ENCODE data around the gene ATP6V0E2. TPM values are rescaled to one million over a fixed set of nuclear protein-coding genes. Genes with fewer than 3 reads are reported as not detected.

ATP6V0E2 gene
- total RNA-seq, 4 donors from 2014 or later: 9.3 to 33.6 (median 20.6) TPM

- intact Hi-C loops (cut with DNase I; ENCODE audit: low total_unique reads): no loop called here
Observed at GRCh38 chr7:149866779-149867447, 6.9 kb upstream of the ATP6V0E2 start.

DNA sequence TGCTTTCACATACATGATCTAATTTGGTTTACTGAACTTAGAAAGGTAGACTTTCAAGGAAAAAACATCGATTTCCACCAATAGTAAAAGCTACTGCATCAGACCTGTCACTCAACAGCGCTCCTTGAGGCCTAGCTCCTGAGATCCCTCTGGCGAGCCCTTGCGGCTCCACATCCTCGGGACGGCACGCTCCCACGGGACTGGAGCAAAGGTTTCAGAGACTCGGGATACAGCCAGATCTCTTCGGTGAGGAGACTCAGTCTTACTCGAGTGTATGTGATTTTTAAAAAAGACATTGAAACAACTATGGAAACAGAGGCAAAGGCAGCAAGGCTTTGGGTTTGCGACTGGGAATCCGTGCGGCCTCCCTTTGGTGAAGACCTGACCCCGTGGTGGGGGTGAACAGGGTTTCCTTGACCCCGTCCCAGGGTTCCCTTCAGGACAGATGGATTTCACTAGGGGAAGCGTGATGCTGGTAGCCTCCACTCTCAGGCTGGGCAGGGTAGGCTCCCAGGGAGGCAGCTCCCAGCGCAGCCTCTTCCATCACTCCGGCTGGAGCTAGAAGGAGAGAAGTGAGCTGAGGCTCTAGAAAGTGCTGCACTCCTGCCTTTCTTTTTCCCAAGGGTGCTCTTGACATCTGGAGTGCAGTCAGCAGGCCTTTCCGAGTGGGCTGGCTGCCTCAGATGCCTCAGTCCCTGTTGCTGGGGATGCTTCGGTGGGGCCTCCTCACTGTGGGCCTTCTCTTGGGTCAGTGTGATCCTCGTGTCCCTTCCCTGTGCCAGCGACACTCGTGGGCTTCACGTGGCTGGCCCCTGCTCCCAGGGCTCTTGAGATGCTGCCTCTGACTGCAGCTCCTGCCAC, 5.8 kb upstream of the ATP6V0E2 start:
- H3K4me3 ChIP-seq (ENCODE audit: low read depth, poor library complexity, severe bottlenecking): no peak overlapping the region
- DNase-seq (ENCODE audit: low spot score in 2 of 2): peak in 1 of 2 donors; percentile 54
- intact Hi-C loops (cut with DNase I; ENCODE audit: low total_unique reads): loop anchor here (2.0 kb wide), 1 partner anchor 57 kb away; no protein-coding TSS in a partner anchor
- WGBS, 2 donors: 86 to 92% methylated on average over 25 of the region's 25 CpGs
- TF ChIP-seq CTCF (IDR thresholded peaks at IDR 0.05): no peak
- no peak for TF ChIP-seq POLR2A (IDR thresholded peaks at IDR 0.05)

More at GRCh38 chr7:149866779-149867447, 6.9 kb upstream of the ATP6V0E2 start:
- WGBS, 2 donors: 53 to 60% methylated on average over 11 of the region's 11 CpGs
- peak in 1 of 2 donors; percentile 81 for DNase-seq (ENCODE audit: low spot score in 2 of 2)
- TF ChIP-seq CTCF (IDR thresholded peaks at IDR 0.05) (no peak), POLR2A (IDR thresholded peaks at IDR 0.05) (no peak)
- no peak overlapping the region for H3K4me3 ChIP-seq (ENCODE audit: low read depth, poor library complexity, severe bottlenecking)

- intact Hi-C loops (cut with DNase I; ENCODE audit: low total_unique reads): loop anchor here (2.0 kb wide), 1 partner anchor 58 kb away; no protein-coding TSS in a partner anchor
- no peak overlapping the region for H3K4me3 ChIP-seq (ENCODE audit: low read depth, poor library complexity, severe bottlenecking)
- no peak for TF ChIP-seq CTCF (IDR thresholded peaks at IDR 0.05)
- TF ChIP-seq POLR2A (IDR thresholded peaks at IDR 0.05): no peak
- 61 to 64% methylated on average over 4 of the region's 7 CpGs for WGBS, 2 donors
- DNase-seq (ENCODE audit: low spot score in 2 of 2): peak in 1 of 2 donors; percentile 76
Observed at GRCh38 chr7:149868623-149869290, 5.0 kb upstream of the ATP6V0E2 start.

DNA sequence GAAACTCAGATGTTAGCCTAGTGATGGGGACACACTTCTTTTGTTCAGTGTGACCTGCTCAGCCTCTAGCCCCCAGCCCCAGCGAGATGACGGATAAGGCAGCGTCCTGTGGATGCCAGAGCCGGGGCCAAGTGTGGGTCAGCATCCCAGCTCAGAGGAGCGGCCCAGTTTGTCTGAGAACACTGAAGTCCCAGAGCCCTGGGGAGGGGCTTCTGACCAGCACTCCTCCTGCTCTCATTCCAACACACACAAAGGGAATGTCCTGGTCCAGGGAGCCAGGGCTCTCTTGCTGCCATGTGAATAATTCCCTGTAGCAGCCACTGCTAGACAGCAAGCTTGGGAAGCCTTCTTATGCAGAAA, 4.5 kb upstream of the ATP6V0E2 start:
- 90 to 93% methylated on average over 5 of the region's 5 CpGs for WGBS, 2 donors
- H3K4me3 ChIP-seq (ENCODE audit: low read depth, poor library complexity, severe bottlenecking): no peak overlapping the region
- no peak for TF ChIP-seq POLR2A (IDR thresholded peaks at IDR 0.05)
- no peak for TF ChIP-seq CTCF (IDR thresholded peaks at IDR 0.05)
- peak in 1 of 2 donors; percentile 42 for DNase-seq (ENCODE audit: low spot score in 2 of 2)
- intact Hi-C loops (cut with DNase I; ENCODE audit: low total_unique reads): loop anchor here (2.0 kb wide), 1 partner anchor 58 kb away; no protein-coding TSS in a partner anchor

- TF ChIP-seq POLR2A (IDR thresholded peaks at IDR 0.05): no peak
- TF ChIP-seq CTCF (IDR thresholded peaks at IDR 0.05): no peak
- no peak overlapping the region for H3K4me3 ChIP-seq (ENCODE audit: low read depth, poor library complexity, severe bottlenecking)
- peak in 1 of 2 donors; percentile 72 for DNase-seq (ENCODE audit: low spot score in 2 of 2)
- intact Hi-C loops (cut with DNase I; ENCODE audit: low total_unique reads): loop anchor here (2.0 kb wide), 1 partner anchor 59 kb away; no protein-coding TSS in a partner anchor
- WGBS, 2 donors: 75 to 84% methylated on average over 6 of the region's 6 CpGs
Observed at GRCh38 chr7:149869867-149870266, 3.9 kb upstream of the ATP6V0E2 start.

Data from lower leg skin (tissue), 4 donors.